ENCODE measurements around the gene ASTN2. TPM values are rescaled to one million over a fixed set of nuclear protein-coding genes. Genes with fewer than 3 reads are reported as not detected.

Gene ASTN2
- total and polyA plus RNA-seq, 9 of the 15 experiments (the other 6 are each of a cell fraction or from before 2014, with no cell fraction given): 0.56 to 3.5 (median 1.9) TPM

DNA sequence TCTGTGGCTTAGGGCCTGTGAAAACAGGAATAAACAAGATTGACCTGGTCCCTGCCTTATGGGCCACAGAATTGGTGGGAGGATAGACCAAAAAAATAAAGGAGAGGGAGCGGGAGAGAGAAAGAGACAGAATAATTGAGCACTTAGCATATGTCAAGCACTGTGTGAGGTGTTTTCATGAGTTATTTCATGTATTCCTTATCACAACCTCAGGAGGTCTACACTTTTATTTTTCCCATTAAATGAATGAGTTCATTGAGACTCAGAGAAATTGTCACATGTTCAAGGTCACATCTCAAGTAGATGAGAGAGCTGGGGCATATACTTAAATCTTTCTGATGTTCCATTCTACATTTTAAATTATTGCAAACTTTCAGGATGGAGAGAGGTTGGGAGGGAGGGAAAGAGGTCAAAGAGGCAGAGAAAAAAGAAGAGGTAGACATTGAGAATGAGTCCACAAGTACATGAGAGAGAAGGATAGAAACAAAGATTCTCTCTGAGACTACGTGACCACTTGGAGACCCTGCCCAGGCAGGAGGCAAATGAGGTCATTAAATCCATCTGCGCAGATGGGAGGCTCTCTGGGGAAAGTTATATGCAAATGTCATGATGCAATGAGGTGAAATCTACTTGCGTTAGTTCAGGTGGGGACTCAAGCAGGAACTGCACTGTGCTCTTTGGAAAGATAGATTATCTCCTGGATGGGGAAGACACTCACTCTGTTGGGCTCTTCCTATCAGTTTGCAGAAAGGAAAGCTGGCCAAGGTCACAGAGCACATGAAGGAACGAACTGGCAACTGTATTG, 1019.8 kb downstream of the ASTN2 start (continued):
- TF ChIP-seq RB1 (IDR thresholded peaks at IDR 0.05; ENCODE audit: low read depth): no peak
- TF ChIP-seq PPARD (CRISPR knock-in tag; IDR thresholded peaks at IDR 0.05): no peak
- TF ChIP-seq CC2D1A (IDR thresholded peaks at IDR 0.05): no peak; the same call in 1 of the 2 replicates
- no peak for TF ChIP-seq POLR2A (conservative IDR thresholded peaks at IDR 0.05)
- no peak for TF ChIP-seq ZNF695 (CRISPR knock-in tag; IDR thresholded peaks at IDR 0.05)
- TF ChIP-seq HMG20B (CRISPR knock-in tag; IDR thresholded peaks at IDR 0.05): no peak
- no peak for TF ChIP-seq ZNF23 (CRISPR knock-in tag; IDR thresholded peaks at IDR 0.05)
- TF ChIP-seq, protein P1, sequence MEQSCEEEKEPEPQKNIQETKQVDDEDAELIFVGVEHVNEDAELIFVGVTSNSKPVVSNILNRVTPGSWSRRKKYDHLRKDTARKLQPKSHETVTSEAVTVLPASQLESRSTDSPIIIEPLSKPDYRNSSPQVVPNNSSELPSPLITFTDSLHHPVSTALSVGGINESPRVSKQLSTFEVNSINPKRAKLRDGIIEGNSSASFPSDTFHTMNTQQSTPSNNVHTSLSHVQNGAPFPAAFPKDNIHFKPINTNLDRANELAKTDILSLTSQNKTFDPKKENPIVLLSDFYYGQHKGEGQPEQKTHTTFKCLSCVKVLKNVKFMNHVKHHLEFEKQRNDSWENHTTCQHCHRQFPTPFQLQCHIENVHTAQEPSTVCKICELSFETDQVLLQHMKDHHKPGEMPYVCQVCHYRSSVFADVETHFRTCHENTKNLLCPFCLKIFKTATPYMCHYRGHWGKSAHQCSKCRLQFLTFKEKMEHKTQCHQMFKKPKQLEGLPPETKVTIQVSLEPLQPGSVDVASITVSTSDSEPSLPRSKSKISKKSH (CRISPR knock-in tag; IDR thresholded peaks at IDR 0.05): no peak
- TF ChIP-seq, protein P2, sequence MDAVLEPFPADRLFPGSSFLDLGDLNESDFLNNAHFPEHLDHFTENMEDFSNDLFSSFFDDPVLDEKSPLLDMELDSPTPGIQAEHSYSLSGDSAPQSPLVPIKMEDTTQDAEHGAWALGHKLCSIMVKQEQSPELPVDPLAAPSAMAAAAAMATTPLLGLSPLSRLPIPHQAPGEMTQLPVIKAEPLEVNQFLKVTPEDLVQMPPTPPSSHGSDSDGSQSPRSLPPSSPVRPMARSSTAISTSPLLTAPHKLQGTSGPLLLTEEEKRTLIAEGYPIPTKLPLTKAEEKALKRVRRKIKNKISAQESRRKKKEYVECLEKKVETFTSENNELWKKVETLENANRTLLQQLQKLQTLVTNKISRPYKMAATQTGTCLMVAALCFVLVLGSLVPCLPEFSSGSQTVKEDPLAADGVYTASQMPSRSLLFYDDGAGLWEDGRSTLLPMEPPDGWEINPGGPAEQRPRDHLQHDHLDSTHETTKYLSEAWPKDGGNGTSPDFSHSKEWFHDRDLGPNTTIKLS (IDR thresholded peaks at IDR 0.05; ENCODE audit: borderline replicate concordance, low read depth): no peak; the same call in 1 of the 2 replicates
- TF ChIP-seq, protein P3, sequence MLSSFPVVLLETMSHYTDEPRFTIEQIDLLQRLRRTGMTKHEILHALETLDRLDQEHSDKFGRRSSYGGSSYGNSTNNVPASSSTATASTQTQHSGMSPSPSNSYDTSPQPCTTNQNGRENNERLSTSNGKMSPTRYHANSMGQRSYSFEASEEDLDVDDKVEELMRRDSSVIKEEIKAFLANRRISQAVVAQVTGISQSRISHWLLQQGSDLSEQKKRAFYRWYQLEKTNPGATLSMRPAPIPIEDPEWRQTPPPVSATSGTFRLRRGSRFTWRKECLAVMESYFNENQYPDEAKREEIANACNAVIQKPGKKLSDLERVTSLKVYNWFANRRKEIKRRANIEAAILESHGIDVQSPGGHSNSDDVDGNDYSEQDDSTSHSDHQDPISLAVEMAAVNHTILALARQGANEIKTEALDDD (IDR thresholded peaks at IDR 0.05): 0 out of 2 replicates have a peak, but pooled peaks have one; percentile 24
- peak; percentile 7 for TF ChIP-seq POLR2B (IDR thresholded peaks at IDR 0.05; ENCODE audit: low read depth, partially characterized antibody)
- no peak for TF ChIP-seq FOXK1 (CRISPR knock-in tag; IDR thresholded peaks at IDR 0.05; ENCODE audit: borderline replicate concordance)
- TF ChIP-seq, protein P4, sequence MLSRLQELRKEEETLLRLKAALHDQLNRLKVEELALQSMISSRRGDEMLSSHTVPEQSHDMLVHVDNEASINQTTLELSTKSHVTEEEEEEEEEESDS (CRISPR knock-in tag; IDR thresholded peaks at IDR 0.05): no peak
- TF ChIP-seq ZNF408 (CRISPR knock-in tag; IDR thresholded peaks at IDR 0.05; ENCODE audit: low read depth): no peak
- TF ChIP-seq NR1H2 (CRISPR knock-in tag; IDR thresholded peaks at IDR 0.05): no peak
- peak; percentile 83 for TF ChIP-seq L3MBTL2 (IDR thresholded peaks at IDR 0.05)
- TF ChIP-seq RBM39 (optimal IDR thresholded peaks at IDR 0.05; ENCODE audit: low read depth, low read length): no peak
- TF ChIP-seq FIP1L1 (IDR thresholded peaks at IDR 0.05; ENCODE audit: low read depth, low read length, poor library complexity, severe bottlenecking): no peak
- TF ChIP-seq PRPF4 (IDR thresholded peaks at IDR 0.05; ENCODE audit: insufficient read depth, low read depth, low read length, poor library complexity, severe bottlenecking): no peak
- TF ChIP-seq ZNF121 (CRISPR knock-in tag; conservative IDR thresholded peaks at IDR 0.05): no peak
- TF ChIP-seq, protein P5, sequence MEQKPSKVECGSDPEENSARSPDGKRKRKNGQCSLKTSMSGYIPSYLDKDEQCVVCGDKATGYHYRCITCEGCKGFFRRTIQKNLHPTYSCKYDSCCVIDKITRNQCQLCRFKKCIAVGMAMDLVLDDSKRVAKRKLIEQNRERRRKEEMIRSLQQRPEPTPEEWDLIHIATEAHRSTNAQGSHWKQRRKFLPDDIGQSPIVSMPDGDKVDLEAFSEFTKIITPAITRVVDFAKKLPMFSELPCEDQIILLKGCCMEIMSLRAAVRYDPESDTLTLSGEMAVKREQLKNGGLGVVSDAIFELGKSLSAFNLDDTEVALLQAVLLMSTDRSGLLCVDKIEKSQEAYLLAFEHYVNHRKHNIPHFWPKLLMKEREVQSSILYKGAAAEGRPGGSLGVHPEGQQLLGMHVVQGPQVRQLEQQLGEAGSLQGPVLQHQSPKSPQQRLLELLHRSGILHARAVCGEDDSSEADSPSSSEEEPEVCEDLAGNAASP (IDR thresholded peaks at IDR 0.05): peak; percentile 80; the same call in 1 of the 2 replicates
- 0 out of 2 replicates have a peak, but pooled peaks have one; percentile 6 for TF ChIP-seq ILK (tag; IDR thresholded peaks at IDR 0.05; ENCODE audit: borderline replicate concordance, low read depth)

All from K562 (cell line).